NCI-H460 (cell line): Measurements from ENCODE around the gene ALPP. TPM values are rescaled to one million over a fixed set of nuclear protein-coding genes. Genes with fewer than 3 reads are reported as not detected.

ENCODE experiments used
- DNase-seq: peaks from one replicate; pipeline ENCODE4 v3.0.0-alpha.2; 2016; ENCODE audit warnings: low read depth; ENCODE audit errors: extremely low read depth
- total RNA-seq: library from RNA; depleted of rRNA; stranded (reverse); fragments of >200 nt; shearing (Covaris generic); gene quantifications from 2 replicates; pipeline ENCODE4 v1.2.3, GENCODE V29; 2014

ALPP gene
- total RNA-seq, 1 experiment from 2014 or later: not detected

- DNase-seq: no peak
These were observed 38.2 kb upstream of the ALPP start for GRCh38 chr2:232340171-232340935.

GRCh38 chr2:232341061-232341738 lies 37.4 kb upstream of the ALPP start:
- no peak for DNase-seq

GRCh38 chr2:232341739-232342126 lies 36.8 kb upstream of the ALPP start:
- no peak for DNase-seq

- no peak for DNase-seq
These were observed 35.7 kb upstream of the ALPP start for GRCh38 chr2:232342635-232343565.

GRCh38 chr2:232343821-232344220 lies 34.7 kb upstream of the ALPP start:
- DNase-seq: no peak

GRCh38 chr2:232345251-232345650 lies 33.3 kb upstream of the ALPP start:
- no peak for DNase-seq

- DNase-seq: no peak
These were observed 31.2 kb upstream of the ALPP start for GRCh38 chr2:232347369-232347768.

GRCh38 chr2:232348936-232349335 lies 29.6 kb upstream of the ALPP start:
- DNase-seq: no peak

GRCh38 chr2:232349546-232349945 lies 29.0 kb upstream of the ALPP start:
- no peak for DNase-seq

- no peak for DNase-seq
These were observed 28.5 kb upstream of the ALPP start for GRCh38 chr2:232349946-232350635.

- DNase-seq: no peak
These were observed 27.5 kb upstream of the ALPP start for GRCh38 chr2:232350804-232351685.

- DNase-seq: no peak
These were observed 26.7 kb upstream of the ALPP start for GRCh38 chr2:232351686-232352510.

- DNase-seq: no peak
These were observed 25.9 kb upstream of the ALPP start for GRCh38 chr2:232352511-232353091.

GRCh38 chr2:232353096-232353495 lies 25.5 kb upstream of the ALPP start:
- no peak for DNase-seq

- no peak for DNase-seq
These were observed 24.9 kb upstream of the ALPP start for GRCh38 chr2:232353660-232354059.

GRCh38 chr2:232354069-232354468 lies 24.5 kb upstream of the ALPP start:
- no peak for DNase-seq

GRCh38 chr2:232361646-232362045 lies 16.9 kb upstream of the ALPP start:
- no peak for DNase-seq

- no peak for DNase-seq
These were observed 16.2 kb upstream of the ALPP start for GRCh38 chr2:232362174-232362900.
